ENCODE measurements around the gene CMC1.

CMC1 gene

DNA sequence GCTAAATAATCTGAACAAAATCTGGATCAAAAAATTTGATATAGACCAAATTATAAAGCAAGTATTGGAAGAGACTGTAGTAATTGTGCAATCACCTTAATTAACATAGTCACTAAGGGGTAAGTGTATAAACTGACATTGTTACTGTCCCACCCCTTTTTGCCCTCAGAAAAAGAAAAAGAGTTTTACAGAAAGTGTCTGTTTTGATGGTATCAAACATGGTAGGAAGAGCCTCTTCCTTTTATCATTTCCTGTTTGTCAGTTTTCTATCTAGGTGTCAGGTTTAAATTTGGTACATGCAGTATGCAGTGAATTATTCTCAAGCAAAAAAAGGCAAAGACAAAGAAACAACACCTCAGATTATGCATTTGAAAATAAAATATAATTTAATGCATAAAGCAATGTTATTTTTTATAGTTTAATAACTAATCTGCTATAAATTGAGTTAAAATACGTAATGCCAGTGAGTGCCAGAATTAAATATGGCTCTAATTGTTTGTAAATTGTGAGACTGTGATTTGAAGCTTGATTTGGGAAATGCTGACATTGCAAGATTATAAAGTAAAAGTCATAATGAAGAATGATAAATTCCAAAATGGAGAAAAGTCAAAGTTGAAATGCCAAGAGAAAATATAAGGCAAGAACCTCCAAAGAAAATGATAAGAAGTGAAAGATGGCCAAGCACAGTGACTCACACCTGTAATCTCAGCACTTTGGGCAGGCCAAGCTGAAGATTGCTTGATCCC is 30.3 kb upstream of the CMC1 start:
- H3K4me3 ChIP-seq (ENCODE audit: low read depth, low read length): no peak overlapping the region
- no peak for DNase-seq (ENCODE audit: low read depth)
- TF ChIP-seq, protein P1, sequence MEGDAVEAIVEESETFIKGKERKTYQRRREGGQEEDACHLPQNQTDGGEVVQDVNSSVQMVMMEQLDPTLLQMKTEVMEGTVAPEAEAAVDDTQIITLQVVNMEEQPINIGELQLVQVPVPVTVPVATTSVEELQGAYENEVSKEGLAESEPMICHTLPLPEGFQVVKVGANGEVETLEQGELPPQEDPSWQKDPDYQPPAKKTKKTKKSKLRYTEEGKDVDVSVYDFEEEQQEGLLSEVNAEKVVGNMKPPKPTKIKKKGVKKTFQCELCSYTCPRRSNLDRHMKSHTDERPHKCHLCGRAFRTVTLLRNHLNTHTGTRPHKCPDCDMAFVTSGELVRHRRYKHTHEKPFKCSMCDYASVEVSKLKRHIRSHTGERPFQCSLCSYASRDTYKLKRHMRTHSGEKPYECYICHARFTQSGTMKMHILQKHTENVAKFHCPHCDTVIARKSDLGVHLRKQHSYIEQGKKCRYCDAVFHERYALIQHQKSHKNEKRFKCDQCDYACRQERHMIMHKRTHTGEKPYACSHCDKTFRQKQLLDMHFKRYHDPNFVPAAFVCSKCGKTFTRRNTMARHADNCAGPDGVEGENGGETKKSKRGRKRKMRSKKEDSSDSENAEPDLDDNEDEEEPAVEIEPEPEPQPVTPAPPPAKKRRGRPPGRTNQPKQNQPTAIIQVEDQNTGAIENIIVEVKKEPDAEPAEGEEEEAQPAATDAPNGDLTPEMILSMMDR (conservative IDR thresholded peaks at IDR 0.05; ENCODE audit: low read depth, low read length): no peak

DNA sequence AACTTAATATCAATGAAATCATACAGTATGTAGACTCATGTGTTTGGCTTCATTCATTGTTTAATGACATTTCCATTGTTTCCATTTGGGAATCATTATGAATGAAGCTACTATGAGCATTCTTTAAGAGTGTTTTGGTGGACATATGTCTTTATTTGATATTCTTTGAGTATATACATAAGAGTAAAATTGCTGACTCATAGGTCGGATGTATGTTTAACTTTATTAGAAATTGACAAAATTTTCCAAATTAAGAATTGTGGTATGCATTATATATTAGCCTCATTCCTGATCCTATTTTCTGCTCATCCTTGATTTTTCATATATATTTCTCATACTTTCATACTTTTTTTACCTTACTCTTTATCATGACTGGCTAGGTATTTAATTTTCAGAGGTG is 28.7 kb upstream of the CMC1 start:
- H3K4me3 ChIP-seq (ENCODE audit: low read depth, low read length): no peak overlapping the region
- DNase-seq (ENCODE audit: low read depth): no peak
- TF ChIP-seq, protein P1 (conservative IDR thresholded peaks at IDR 0.05; ENCODE audit: low read depth, low read length): no peak

DNA sequence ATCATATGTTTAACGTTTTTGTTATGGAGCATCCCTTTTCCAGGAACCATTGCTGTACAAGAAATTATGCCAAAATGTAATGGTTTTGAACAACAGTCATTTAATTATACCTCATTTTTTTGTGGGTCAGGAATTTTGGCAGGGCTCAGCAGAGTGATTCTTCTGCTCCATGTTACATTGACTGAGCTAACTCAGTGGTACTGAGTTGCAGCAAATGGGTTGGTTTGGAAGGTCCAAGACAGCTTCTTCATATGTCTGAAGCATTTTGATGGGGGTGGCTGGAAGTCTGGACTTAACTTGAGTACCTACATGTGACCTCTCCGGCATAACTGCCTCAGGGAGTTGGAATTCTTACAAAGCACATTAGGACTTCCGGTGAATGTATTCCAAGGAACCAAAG is 26.0 kb upstream of the CMC1 start:
- DNase-seq (ENCODE audit: low read depth): no peak
- H3K4me3 ChIP-seq (ENCODE audit: low read depth, low read length): no peak overlapping the region
- TF ChIP-seq, protein P1 (conservative IDR thresholded peaks at IDR 0.05; ENCODE audit: low read depth, low read length): no peak

DNA sequence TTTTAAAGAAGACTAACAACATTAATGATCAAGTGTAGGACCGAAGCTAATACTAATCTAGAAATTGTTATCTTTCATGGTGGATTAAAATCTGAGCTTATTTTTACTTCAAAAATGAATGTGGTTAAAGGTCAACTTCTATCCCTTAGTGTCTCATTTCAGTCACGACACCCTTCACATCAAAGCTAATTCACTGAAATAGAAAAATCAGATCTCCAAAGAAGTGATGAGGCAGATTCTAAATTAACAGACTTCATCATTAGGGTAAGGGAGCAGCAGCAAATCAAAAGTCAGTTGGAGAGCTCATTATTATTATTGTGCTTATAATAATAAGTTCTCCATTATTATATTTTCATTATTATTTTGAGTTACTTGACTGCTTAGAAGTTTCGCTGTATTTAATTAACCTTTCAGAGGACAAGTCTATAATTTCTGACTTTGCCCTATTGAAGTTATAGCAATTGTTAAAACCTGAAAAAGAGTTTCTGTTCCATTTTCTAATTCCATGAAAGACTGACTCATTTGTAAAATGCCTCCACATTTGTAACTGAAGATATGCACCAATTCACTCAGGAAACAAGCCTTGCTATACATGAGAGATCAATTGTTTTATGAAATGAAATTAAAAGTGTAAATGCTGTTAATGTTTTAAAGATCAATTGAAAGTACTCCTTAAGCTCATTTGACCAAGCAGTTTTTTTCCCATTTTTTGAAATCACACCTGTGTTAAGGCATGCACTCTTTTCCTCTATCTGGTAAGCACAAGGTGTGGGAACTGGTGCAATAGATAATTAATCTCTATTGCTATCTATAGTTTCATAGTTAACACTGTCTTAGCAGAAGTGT is 23.1 kb upstream of the CMC1 start:
- TF ChIP-seq, protein P1 (conservative IDR thresholded peaks at IDR 0.05; ENCODE audit: low read depth, low read length): no peak
- DNase-seq (ENCODE audit: low read depth): no peak
- H3K4me3 ChIP-seq (ENCODE audit: low read depth, low read length): no peak overlapping the region

DNA sequence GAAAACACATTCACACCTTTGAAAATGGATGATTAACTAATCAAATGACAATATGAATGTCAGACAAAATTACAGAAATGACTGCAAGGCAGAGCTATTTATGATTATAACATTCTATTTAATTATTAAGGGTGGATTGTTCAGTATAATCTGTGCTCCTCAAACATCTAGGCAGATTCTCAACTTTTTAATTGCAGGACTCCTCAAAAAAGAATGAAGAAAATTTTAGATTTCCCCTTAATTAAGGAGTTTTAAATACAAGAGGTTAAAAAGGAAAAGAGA is 22.6 kb upstream of the CMC1 start:
- TF ChIP-seq, protein P1 (conservative IDR thresholded peaks at IDR 0.05; ENCODE audit: low read depth, low read length): no peak
- H3K4me3 ChIP-seq (ENCODE audit: low read depth, low read length): no peak overlapping the region
- no peak for DNase-seq (ENCODE audit: low read depth)

DNA sequence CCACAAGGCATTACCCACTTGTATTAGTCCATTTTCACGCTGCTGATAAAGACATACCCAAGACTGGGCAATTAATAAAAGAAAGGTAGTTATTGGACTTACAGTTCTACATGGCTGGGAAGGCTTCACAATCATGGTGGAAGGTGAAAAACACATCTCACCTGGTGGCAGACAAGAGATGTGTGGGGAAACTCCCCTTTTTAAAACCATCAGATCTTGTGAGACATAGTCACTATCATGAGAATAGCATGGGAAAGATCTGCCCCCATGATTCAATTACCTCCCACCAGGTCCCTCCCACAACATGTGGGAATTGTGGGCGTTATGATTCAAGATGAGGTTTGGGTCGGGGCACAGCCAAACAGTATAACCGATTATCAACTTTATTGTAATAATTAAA is 17.0 kb upstream of the CMC1 start:
- H3K4me3 ChIP-seq (ENCODE audit: low read depth, low read length): no peak overlapping the region
- DNase-seq (ENCODE audit: low read depth): no peak
- TF ChIP-seq, protein P1 (conservative IDR thresholded peaks at IDR 0.05; ENCODE audit: low read depth, low read length): no peak

All from choroid plexus epithelial cell (primary cell).